ENCODE data around the gene PAK6. TPM values are rescaled to one million over a fixed set of nuclear protein-coding genes. Genes with fewer than 3 reads are reported as not detected.

PAK6 gene
- total RNA-seq, 2 donors from 2014 or later: 7.7 to 9.1 TPM

DNA sequence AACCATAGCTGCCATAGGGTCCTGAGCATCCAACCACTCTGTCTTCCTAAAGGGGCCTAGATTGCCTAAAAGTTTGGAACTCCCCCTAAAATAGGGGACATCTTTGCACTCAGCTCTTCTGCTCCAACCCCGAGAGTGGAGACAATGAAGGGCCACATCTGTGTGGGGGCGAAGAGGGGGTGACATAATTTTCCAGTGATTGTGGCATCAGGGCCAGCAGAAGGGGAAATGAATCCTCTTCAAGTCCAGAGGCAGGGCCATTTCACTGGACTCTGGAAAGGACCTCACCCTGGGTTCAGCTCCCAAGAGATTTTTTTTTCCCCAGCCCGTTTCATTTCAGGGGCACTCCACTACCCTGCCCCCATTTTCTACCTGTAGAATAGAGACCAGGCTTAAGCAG lies 48.6 kb downstream of the PAK6 start:
- 83 to 95% methylated on average over 2 to 3 of the region's 3 CpGs for WGBS, 2 experiments (ENCODE audit: insufficient coverage in 1 of 2, insufficient read length in 1 of 2)
- H3K4me1 Mint-ChIP-seq: peaks cover 2% of the 10 kb centered on the region
- Histone ChIP-seq H3K9me3 (ENCODE audit: control insufficient read depth, low read length) (no peaks in the 10 kb centered on the region), H3K4me1 (ENCODE audit: control insufficient read depth, insufficient read depth, low read length) (no peaks in the 10 kb centered on the region), H3K27me3 (ENCODE audit: control insufficient read depth, insufficient read depth, low read length, poor library complexity, severe bottlenecking) (peaks cover 100% of the 10 kb centered on the region), H3K9ac (ENCODE audit: extremely low read depth, low read length, poor library complexity, severe bottlenecking) (no peak overlapping the region), H3K36me3 (ENCODE audit: control insufficient read depth, insufficient read depth, low read length) (no peaks in the 10 kb centered on the region), H3K4me3 (ENCODE audit: low read length) (no peak overlapping the region), H3K27ac (ENCODE audit: low read depth, low read length) (no peak overlapping the region)
- TF ChIP-seq, protein P1, sequence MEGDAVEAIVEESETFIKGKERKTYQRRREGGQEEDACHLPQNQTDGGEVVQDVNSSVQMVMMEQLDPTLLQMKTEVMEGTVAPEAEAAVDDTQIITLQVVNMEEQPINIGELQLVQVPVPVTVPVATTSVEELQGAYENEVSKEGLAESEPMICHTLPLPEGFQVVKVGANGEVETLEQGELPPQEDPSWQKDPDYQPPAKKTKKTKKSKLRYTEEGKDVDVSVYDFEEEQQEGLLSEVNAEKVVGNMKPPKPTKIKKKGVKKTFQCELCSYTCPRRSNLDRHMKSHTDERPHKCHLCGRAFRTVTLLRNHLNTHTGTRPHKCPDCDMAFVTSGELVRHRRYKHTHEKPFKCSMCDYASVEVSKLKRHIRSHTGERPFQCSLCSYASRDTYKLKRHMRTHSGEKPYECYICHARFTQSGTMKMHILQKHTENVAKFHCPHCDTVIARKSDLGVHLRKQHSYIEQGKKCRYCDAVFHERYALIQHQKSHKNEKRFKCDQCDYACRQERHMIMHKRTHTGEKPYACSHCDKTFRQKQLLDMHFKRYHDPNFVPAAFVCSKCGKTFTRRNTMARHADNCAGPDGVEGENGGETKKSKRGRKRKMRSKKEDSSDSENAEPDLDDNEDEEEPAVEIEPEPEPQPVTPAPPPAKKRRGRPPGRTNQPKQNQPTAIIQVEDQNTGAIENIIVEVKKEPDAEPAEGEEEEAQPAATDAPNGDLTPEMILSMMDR (conservative IDR thresholded peaks at IDR 0.05): no peak
- H3K27me3 Mint-ChIP-seq (ENCODE audit: insufficient read depth): peaks cover 90% of the 10 kb centered on the region
- DNase-seq: no peak
- no peaks in the 10 kb centered on the region for H3K36me3 Mint-ChIP-seq (ENCODE audit: low read depth)
- no peaks in the 10 kb centered on the region for H3K9me3 Mint-ChIP-seq
- H3K4me3 Mint-ChIP-seq: no peak overlapping the region
- H3K27ac Mint-ChIP-seq: no peak overlapping the region

DNA sequence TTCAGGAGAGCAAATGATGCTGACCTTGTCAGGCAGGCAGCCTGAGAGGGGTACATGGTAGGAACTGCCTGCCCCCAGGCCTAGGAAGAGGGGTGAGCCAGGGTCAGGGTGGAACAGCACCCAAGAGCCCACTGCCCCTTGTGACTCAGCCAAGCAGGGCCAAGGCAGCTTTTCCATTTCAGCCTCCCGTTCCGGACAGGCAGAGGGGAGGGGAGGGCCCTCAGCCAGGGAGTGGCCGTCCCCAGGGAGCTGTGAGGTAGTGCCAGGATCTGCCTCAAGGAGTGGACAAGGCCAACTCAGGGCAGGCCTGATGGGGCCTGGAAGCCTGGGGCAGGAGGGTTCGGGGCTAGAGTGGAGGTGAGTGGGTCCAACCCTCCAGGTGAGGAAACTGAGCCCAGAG lies 49.1 kb downstream of the PAK6 start:
- no peaks in the 10 kb centered on the region for H3K4me1 ChIP-seq (ENCODE audit: control insufficient read depth, insufficient read depth, low read length)
- WGBS, 2 experiments (ENCODE audit: insufficient coverage in 1 of 2, insufficient read length in 1 of 2): 93 to 100% methylated on average over 2 to 4 of the region's 4 CpGs
- no peak overlapping the region for H3K27ac ChIP-seq (ENCODE audit: low read depth, low read length)
- Mint-ChIP-seq H3K4me1 (peaks cover 2% of the 10 kb centered on the region), H3K27ac (no peak overlapping the region), H3K9me3 (no peaks in the 10 kb centered on the region), H3K36me3 (ENCODE audit: low read depth) (no peaks in the 10 kb centered on the region), H3K27me3 (ENCODE audit: insufficient read depth) (peaks cover 90% of the 10 kb centered on the region), H3K4me3 (no peak overlapping the region)
- TF ChIP-seq, protein P1 (conservative IDR thresholded peaks at IDR 0.05): no peak
- no peaks in the 10 kb centered on the region for H3K36me3 ChIP-seq (ENCODE audit: control insufficient read depth, insufficient read depth, low read length)
- H3K9ac ChIP-seq (ENCODE audit: extremely low read depth, low read length, poor library complexity, severe bottlenecking): no peak overlapping the region
- H3K9me3 ChIP-seq (ENCODE audit: control insufficient read depth, low read length): no peaks in the 10 kb centered on the region
- peaks cover 100% of the 10 kb centered on the region for H3K27me3 ChIP-seq (ENCODE audit: control insufficient read depth, insufficient read depth, low read length, poor library complexity, severe bottlenecking)
- no peak overlapping the region for H3K4me3 ChIP-seq (ENCODE audit: low read length)
- DNase-seq: no peak

DNA sequence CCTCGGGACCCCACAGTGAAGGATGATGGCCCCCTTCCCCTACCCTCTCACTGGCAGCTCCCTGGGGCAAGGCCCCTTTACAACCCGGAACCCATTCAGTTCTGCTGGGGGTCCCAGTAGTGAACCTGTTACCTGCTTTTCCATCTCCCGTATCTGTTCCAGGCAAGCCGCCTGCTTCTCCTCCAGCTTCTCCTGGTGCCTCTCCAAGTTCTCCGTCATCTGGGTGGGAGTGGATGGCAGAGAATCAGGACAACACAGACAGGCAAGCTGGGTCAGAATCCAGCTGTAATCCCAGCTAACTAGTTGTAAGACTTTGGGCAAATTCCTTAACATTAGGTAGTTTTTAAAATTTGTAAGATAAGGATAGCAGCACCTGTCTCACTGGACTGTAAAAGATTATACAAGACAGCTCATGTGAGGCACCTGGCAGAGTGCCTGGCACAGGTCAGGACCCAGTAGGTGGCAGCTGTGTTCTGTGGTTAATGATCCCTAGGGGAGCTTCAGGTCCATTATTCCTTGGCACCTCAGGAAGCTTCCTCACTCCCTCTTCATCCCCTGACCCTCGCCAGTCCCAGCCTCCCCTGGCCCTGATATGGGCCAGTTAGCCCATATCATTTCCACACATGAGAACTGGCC lies 50.4 kb downstream of the PAK6 start:
- H3K9me3 Mint-ChIP-seq: no peaks in the 10 kb centered on the region
- no peak for DNase-seq
- H3K36me3 ChIP-seq (ENCODE audit: control insufficient read depth, insufficient read depth, low read length): no peaks in the 10 kb centered on the region
- H3K9me3 ChIP-seq (ENCODE audit: control insufficient read depth, low read length): no peaks in the 10 kb centered on the region
- H3K9ac ChIP-seq (ENCODE audit: extremely low read depth, low read length, poor library complexity, severe bottlenecking): no peak overlapping the region
- H3K4me1 ChIP-seq (ENCODE audit: control insufficient read depth, insufficient read depth, low read length): no peaks in the 10 kb centered on the region
- 71 to 75% methylated on average over 4 to 6 of the region's 6 CpGs for WGBS, 2 experiments (ENCODE audit: insufficient coverage in 1 of 2, insufficient read length in 1 of 2)
- peaks cover 89% of the 10 kb centered on the region for H3K27me3 Mint-ChIP-seq (ENCODE audit: insufficient read depth)
- no peak overlapping the region for H3K27ac Mint-ChIP-seq
- no peaks in the 10 kb centered on the region for H3K36me3 Mint-ChIP-seq (ENCODE audit: low read depth)
- no peak overlapping the region for H3K27ac ChIP-seq (ENCODE audit: low read depth, low read length)
- peaks cover 100% of the 10 kb centered on the region for H3K27me3 ChIP-seq (ENCODE audit: control insufficient read depth, insufficient read depth, low read length, poor library complexity, severe bottlenecking)
- TF ChIP-seq, protein P1 (conservative IDR thresholded peaks at IDR 0.05): no peak
- peaks cover 2% of the 10 kb centered on the region for H3K4me1 Mint-ChIP-seq
- H3K4me3 ChIP-seq (ENCODE audit: low read length): no peak overlapping the region
- no peak overlapping the region for H3K4me3 Mint-ChIP-seq
